ENCODE measurements around the gene SIK2.
A peak's percentile ranks its signal among the peaks of the same experiment; 100 is the strongest.

The SIK2 gene

DNA sequence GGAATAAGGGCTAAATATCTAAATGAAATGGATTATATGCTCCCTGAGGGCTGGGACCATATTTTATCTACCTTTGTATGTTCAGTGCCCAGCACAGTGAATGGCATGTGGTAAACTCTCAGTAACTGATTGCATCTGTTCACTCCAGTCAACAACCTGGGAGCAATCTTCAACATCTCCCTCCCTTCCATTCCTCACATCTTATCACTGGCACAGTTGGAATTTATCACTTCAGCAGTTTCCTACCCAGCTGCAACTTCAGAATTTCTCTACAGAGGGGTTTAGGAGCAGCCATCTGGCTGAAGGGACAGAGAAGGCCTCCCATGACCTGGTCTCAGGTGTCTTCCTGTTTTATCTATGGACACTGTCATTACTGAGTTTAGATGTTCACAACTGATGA, 9.8 kb upstream of the SIK2 start:
- Mint-ChIP-seq H3K4me1 (no peaks in the 10 kb centered on the region), H3K27ac (no peak overlapping the region), H3K9me3 (peaks cover 27% of the 10 kb centered on the region), H3K27me3 (ENCODE audit: low read depth, poor library complexity) (no peaks in the 10 kb centered on the region), H3K4me3 (no peak overlapping the region), H3K36me3 (ENCODE audit: low read depth) (no peaks in the 10 kb centered on the region)
- TF ChIP-seq, protein P1, sequence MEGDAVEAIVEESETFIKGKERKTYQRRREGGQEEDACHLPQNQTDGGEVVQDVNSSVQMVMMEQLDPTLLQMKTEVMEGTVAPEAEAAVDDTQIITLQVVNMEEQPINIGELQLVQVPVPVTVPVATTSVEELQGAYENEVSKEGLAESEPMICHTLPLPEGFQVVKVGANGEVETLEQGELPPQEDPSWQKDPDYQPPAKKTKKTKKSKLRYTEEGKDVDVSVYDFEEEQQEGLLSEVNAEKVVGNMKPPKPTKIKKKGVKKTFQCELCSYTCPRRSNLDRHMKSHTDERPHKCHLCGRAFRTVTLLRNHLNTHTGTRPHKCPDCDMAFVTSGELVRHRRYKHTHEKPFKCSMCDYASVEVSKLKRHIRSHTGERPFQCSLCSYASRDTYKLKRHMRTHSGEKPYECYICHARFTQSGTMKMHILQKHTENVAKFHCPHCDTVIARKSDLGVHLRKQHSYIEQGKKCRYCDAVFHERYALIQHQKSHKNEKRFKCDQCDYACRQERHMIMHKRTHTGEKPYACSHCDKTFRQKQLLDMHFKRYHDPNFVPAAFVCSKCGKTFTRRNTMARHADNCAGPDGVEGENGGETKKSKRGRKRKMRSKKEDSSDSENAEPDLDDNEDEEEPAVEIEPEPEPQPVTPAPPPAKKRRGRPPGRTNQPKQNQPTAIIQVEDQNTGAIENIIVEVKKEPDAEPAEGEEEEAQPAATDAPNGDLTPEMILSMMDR (IDR thresholded peaks at IDR 0.05) = no peak
- no peak for DNase-seq

DNA sequence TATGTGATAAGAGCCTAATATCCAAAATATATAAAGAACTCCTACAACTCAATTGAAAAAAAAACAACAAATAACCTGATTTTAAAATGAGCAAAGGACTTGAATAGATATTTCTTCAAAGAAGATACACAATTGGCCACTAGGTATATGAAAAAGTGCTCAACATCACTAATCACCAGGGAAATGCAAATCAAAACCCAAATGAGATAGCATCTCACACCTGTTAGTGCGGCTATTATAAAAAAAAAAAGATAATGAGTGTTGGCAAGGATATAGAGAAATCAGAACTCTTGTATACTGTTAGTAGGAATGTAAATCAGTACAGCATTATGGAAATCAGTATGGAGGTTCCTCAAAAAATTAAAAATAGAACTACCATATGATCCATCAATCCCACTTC, 5.9 kb upstream of the SIK2 start:
- Mint-ChIP-seq H3K9me3 (peaks cover 18% of the 10 kb centered on the region), H3K4me1 (peaks cover 16% of the 10 kb centered on the region), H3K27me3 (ENCODE audit: low read depth, poor library complexity) (no peaks in the 10 kb centered on the region), H3K36me3 (ENCODE audit: low read depth) (no peaks in the 10 kb centered on the region), H3K4me3 (no peak overlapping the region), H3K27ac (no peak overlapping the region)
- DNase-seq = no peak
- TF ChIP-seq, protein P1 (IDR thresholded peaks at IDR 0.05) = no peak

DNA sequence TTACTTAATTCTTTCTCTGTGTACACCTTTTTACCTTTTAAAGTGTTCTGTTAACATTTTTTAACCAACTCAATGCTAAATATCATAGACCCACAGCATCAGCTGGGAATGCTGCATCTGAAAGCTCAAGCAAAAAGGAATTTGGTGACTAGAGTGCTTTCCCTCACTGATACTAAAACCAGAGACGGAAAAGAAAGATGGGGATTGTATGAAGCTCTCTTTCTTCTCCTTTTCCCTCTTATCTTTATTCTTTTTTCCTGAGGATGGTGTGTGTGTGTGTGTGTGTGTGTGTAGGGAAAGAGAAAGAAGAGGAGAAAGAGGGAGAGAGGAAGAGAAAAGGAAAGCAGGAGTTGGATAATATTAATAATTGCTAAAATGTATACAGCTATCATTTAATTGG, 4.1 kb upstream of the SIK2 start:
- no peaks in the 10 kb centered on the region for H3K36me3 Mint-ChIP-seq (ENCODE audit: low read depth)

DNA sequence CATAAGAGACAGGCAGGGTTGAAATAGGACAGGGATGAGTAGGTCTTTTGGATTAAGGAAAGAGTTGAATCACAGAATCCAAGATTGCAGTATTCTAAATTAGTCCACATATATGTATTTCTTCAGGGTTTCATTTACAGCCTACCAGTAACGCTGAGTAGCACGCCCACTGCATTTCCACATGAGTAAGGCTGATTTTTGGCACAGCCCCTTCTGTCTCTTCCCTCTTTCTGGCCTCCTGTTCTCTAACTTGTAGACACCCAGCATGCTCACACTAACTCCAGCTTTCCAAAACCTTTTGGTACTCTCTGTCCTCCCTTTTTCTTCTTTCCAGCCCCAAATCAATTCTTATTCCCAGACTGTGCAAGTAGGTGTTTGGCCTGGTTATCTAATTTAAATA, 3.7 kb upstream of the SIK2 start:
- Mint-ChIP-seq H3K4me1 (peaks cover 27% of the 10 kb centered on the region), H3K9me3 (peaks cover 18% of the 10 kb centered on the region), H3K27me3 (ENCODE audit: low read depth, poor library complexity) (no peaks in the 10 kb centered on the region), H3K4me3 (no peak overlapping the region), H3K36me3 (ENCODE audit: low read depth) (no peaks in the 10 kb centered on the region), H3K27ac (no peak overlapping the region)
- DNase-seq = no peak
- TF ChIP-seq, protein P1 (IDR thresholded peaks at IDR 0.05) = no peak

More for the DNA sequence above, 4.1 kb upstream of the SIK2 start:
- Mint-ChIP-seq H3K27me3 (ENCODE audit: low read depth, poor library complexity) (no peaks in the 10 kb centered on the region), H3K4me3 (no peak overlapping the region), H3K27ac (no peak overlapping the region), H3K9me3 (peaks cover 18% of the 10 kb centered on the region), H3K4me1 (peaks cover 23% of the 10 kb centered on the region)
- DNase-seq = no peak
- TF ChIP-seq, protein P1 (IDR thresholded peaks at IDR 0.05) = no peak

DNA sequence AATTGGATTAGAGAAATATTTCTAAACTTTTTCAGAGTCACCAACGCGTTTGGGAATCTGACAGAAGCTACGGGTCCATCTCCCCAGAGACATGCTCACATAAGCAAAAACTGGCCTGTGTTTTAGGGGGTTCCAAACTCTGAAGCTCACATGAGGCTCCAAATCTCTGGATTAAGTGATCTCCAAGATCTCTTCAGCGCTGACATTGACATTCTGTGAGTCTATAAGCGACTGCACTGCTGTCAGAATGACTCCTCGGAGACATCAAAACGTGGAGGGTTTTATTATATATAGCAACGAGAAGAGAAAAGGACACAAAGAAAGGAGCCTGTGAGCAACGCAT, 642 bp upstream of the SIK2 start:
- no peak overlapping the region for H3K27ac Mint-ChIP-seq

More for the DNA sequence above, 642 bp upstream of the SIK2 start:
- TF ChIP-seq, protein P1 (IDR thresholded peaks at IDR 0.05) = no peak
- H3K27me3 Mint-ChIP-seq (ENCODE audit: low read depth, poor library complexity) = no peaks in the 10 kb centered on the region
- peak overlapping the region; percentile 80 for H3K4me3 Mint-ChIP-seq
- H3K9me3 Mint-ChIP-seq = peaks cover 3% of the 10 kb centered on the region
- no peaks in the 10 kb centered on the region for H3K36me3 Mint-ChIP-seq (ENCODE audit: low read depth)
- peaks cover 42% of the 10 kb centered on the region for H3K4me1 Mint-ChIP-seq
- DNase-seq = no peak
